HUES48 (cell line): Measurements from ENCODE around the gene CALR.
"Not testable (repeated sequence)": the region's sequence is repeated elsewhere in the genome, so short reads cannot be mapped to it uniquely, and the experiment has no call there.

ENCODE experiments used
- H3K27ac ChIP-seq: one replicate; pipeline ENCODE4 v1.7.0; 2013; ENCODE audit warnings: low read depth, low read length, inconsistent platforms
- H3K27me3 ChIP-seq: 2 replicates; pipeline ENCODE4 v1.6.1; 2013; ENCODE audit warnings: mild to moderate bottlenecking, low read length; ENCODE audit not compliant: control insufficient read depth, insufficient read depth
- H3K36me3 ChIP-seq: 2 replicates; pipeline ENCODE4 v1.6.1; 2013; ENCODE audit warnings: low read length; ENCODE audit not compliant: control insufficient read depth, insufficient read depth
- H3K4me1 ChIP-seq: 2 replicates; pipeline ENCODE4 v1.6.1; 2013; ENCODE audit warnings: mild to moderate bottlenecking, low read length; ENCODE audit not compliant: control insufficient read depth, insufficient read depth
- H3K4me3 ChIP-seq: 2 replicates; pipeline ENCODE4 v1.5.1; 2013; ENCODE audit warnings: mild to moderate bottlenecking, low read depth, low read length
- H3K9ac ChIP-seq: 2 replicates; pipeline ENCODE4 v1.6.1; 2013; ENCODE audit warnings: mild to moderate bottlenecking, low read depth, low read length, moderate library complexity
- H3K9me3 ChIP-seq: 2 replicates; pipeline ENCODE4 v1.6.1; 2013; ENCODE audit warnings: low read length; ENCODE audit not compliant: control insufficient read depth, insufficient read depth

CALR gene

GRCh38 chr19:12970070-12970820, 31.8 kb downstream of the CALR start:
- Histone ChIP-seq H3K4me1 (peaks cover 4% of the 10 kb centered on the region; the same call in 1 of the 2 replicates), H3K9ac (no peak overlapping the region), H3K36me3 (no peaks in the 10 kb centered on the region), H3K27ac (no peak overlapping the region), H3K9me3 (no peaks in the 10 kb centered on the region), H3K27me3 (no peaks in the 10 kb centered on the region), H3K4me3 (no peak overlapping the region)

- Histone ChIP-seq H3K27me3 (no peaks in the 10 kb centered on the region), H3K27ac (no peak overlapping the region), H3K4me3 (no peak overlapping the region)
Observed at GRCh38 chr19:12973236-12973635, 34.8 kb downstream of the CALR start.

GRCh38 chr19:12974301-12975220, 36.2 kb downstream of the CALR start:
- no peaks in the 10 kb centered on the region for H3K27me3 ChIP-seq
- no peaks in the 10 kb centered on the region for H3K9me3 ChIP-seq
- H3K36me3 ChIP-seq = no peaks in the 10 kb centered on the region
- no peak overlapping the region for H3K27ac ChIP-seq
- H3K4me1 ChIP-seq = peaks cover 2% of the 10 kb centered on the region; the same call in 1 of the 2 replicates
- H3K9ac ChIP-seq = no peak overlapping the region
- no peak overlapping the region for H3K4me3 ChIP-seq

More at GRCh38 chr19:12973236-12973635, 34.8 kb downstream of the CALR start:
- Histone ChIP-seq H3K9ac (no peak overlapping the region), H3K9me3 (no peaks in the 10 kb centered on the region), H3K36me3 (no peaks in the 10 kb centered on the region), H3K4me1 (peaks cover 4% of the 10 kb centered on the region; the same call in 1 of the 2 replicates)

- H3K9ac ChIP-seq = no peak overlapping the region
- H3K27ac ChIP-seq = no peak overlapping the region
- no peaks in the 10 kb centered on the region for H3K9me3 ChIP-seq
- no peaks in the 10 kb centered on the region for H3K36me3 ChIP-seq
- no peak overlapping the region for H3K4me3 ChIP-seq
- no peaks in the 10 kb centered on the region for H3K4me1 ChIP-seq
- no peaks in the 10 kb centered on the region for H3K27me3 ChIP-seq
Observed at GRCh38 chr19:12975221-12975741, 36.9 kb downstream of the CALR start.

- H3K4me3 ChIP-seq = not testable (repeated sequence)
Observed at GRCh38 chr19:12976109-12976508, 37.7 kb downstream of the CALR start.

DNA sequence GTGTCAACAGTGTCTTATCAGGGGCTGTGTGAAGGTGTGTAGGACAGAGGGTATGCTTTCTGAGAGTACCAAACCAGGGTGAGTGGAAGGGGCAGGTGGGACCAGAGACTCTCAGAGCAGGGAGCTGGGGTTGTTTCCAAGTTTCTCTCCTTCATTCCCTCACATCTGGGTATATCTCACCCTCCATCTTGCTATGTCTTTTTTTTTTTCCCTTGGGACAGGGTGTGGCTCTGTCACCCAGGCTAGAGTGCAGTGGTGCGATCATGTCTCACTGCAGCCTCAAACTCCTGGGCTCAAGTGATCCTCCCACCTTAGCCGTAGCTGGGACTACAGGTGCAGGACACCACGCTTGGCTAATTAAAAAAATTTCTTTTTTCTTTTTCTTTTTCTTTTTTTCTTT, 41.6 kb downstream of the CALR start:
- peaks cover 28% of the 10 kb centered on the region for H3K27me3 ChIP-seq
- H3K27ac ChIP-seq = no peak overlapping the region
- no peaks in the 10 kb centered on the region for H3K4me1 ChIP-seq
- H3K9me3 ChIP-seq = no peaks in the 10 kb centered on the region
- no peak overlapping the region for H3K4me3 ChIP-seq
- H3K9ac ChIP-seq = no peak overlapping the region
- H3K36me3 ChIP-seq = no peaks in the 10 kb centered on the region

More at GRCh38 chr19:12976109-12976508, 37.7 kb downstream of the CALR start:
- not testable (repeated sequence) for H3K27ac ChIP-seq, H3K36me3 ChIP-seq, H3K27me3 ChIP-seq, H3K4me1 ChIP-seq, H3K9ac ChIP-seq, H3K9me3 ChIP-seq

GRCh38 chr19:12982648-12983047, 44.2 kb downstream of the CALR start:
- H3K27ac ChIP-seq = no peak overlapping the region
- no peaks in the 10 kb centered on the region for H3K9me3 ChIP-seq
- no peak overlapping the region for H3K9ac ChIP-seq
- no peak overlapping the region for H3K4me3 ChIP-seq
- no peaks in the 10 kb centered on the region; the same call in 1 of the 2 replicates for H3K4me1 ChIP-seq
- H3K27me3 ChIP-seq = peaks cover 50% of the 10 kb centered on the region
- H3K36me3 ChIP-seq = no peaks in the 10 kb centered on the region

GRCh38 chr19:12983091-12983490, 44.7 kb downstream of the CALR start:
- no peak overlapping the region for H3K27ac ChIP-seq
- H3K4me1 ChIP-seq = no peaks in the 10 kb centered on the region; the same call in 1 of the 2 replicates
- H3K9ac ChIP-seq = no peak overlapping the region
- peak overlapping the region; percentile 53 for H3K4me3 ChIP-seq
- H3K9me3 ChIP-seq = no peaks in the 10 kb centered on the region
- peaks cover 51% of the 10 kb centered on the region for H3K27me3 ChIP-seq
- no peaks in the 10 kb centered on the region for H3K36me3 ChIP-seq

GRCh38 chr19:12983542-12984142, 45.2 kb downstream of the CALR start:
- H3K4me1 ChIP-seq = no peaks in the 10 kb centered on the region; the same call in 1 of the 2 replicates
- peak overlapping the region; percentile 53 for H3K4me3 ChIP-seq
- H3K27me3 ChIP-seq = peaks cover 56% of the 10 kb centered on the region
- H3K9me3 ChIP-seq = no peaks in the 10 kb centered on the region
- H3K9ac ChIP-seq = no peak overlapping the region
- H3K36me3 ChIP-seq = no peaks in the 10 kb centered on the region
- H3K27ac ChIP-seq = no peak overlapping the region

- Histone ChIP-seq H3K9ac (no peak overlapping the region), H3K4me1 (no peaks in the 10 kb centered on the region; the same call in 1 of the 2 replicates)
Observed at GRCh38 chr19:12984143-12984627, 45.8 kb downstream of the CALR start.

More at GRCh38 chr19:12984143-12984627, 45.8 kb downstream of the CALR start:
- H3K27ac ChIP-seq = no peak overlapping the region
- peaks cover 59% of the 10 kb centered on the region for H3K27me3 ChIP-seq
- H3K4me3 ChIP-seq = no peak overlapping the region
- no peaks in the 10 kb centered on the region for H3K36me3 ChIP-seq
- no peaks in the 10 kb centered on the region for H3K9me3 ChIP-seq
